ENCODE results near the gene ZNF862. TPM values are rescaled to one million over a fixed set of nuclear protein-coding genes. Genes with fewer than 3 reads are reported as not detected.

ZNF862 gene
- total RNA-seq, 1 donor from 2014 or later, result 22.8 TPM

DNA sequence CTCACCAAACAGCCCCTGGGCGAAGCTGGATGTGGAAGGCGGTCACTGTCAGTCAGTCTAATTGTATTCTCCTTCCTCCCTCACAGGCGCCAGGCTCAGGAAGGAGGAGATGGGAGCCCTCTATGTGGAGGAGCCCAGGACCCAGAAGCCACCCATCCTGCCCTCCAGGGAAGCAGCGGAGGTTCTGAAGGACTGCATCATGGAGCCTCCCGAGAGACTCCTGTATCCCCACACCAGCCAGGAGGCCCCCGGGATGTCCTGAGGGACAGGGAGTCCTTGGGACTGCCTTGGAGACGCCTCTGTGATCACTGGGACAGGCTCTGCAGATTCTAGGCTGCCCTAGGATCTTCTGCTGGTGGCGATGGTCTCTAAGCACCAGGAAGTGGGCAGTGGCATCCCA is 25.8 kb downstream of the ZNF862 start:
- H3K27me3 Mint-ChIP-seq, result no peaks in the 10 kb centered on the region
- H3K27ac Mint-ChIP-seq, result no peak overlapping the region
- no peaks in the 10 kb centered on the region for H3K4me1 Mint-ChIP-seq (ENCODE audit: low read depth)
- no peak overlapping the region for H3K4me3 Mint-ChIP-seq (ENCODE audit: low read depth)
- no peaks in the 10 kb centered on the region for H3K9me3 Mint-ChIP-seq (ENCODE audit: low read depth)
- H3K36me3 Mint-ChIP-seq (ENCODE audit: insufficient read depth), result peaks cover 4% of the 10 kb centered on the region
- no peak for TF ChIP-seq CTCF (IDR thresholded peaks at IDR 0.05; ENCODE audit: unreplicated experiment)
- no peak for DNase-seq (ENCODE audit: low spot score, unreplicated experiment)

DNA sequence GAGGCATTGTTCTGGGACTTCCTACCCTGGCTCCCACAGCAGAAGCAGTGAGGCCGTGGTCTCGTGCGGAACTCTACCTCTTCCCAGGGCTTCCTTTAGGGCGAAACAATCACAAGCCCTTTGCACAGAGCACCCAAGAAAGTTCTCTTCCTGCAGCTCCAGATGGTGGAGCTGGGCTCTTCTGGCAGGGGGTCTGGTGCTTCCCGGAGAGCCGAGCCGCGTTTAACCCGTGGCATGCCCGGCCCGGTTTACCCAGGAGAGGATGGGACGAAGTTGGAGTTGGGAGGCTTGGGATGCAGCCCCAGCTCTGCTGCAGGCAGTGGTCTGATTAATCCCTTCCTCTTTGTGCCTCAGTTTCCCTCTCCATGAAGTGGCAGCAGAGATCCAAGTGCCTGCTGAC is 26.6 kb downstream of the ZNF862 start:
- no peak for TF ChIP-seq CTCF (IDR thresholded peaks at IDR 0.05; ENCODE audit: unreplicated experiment)
- no peak for DNase-seq (ENCODE audit: low spot score, unreplicated experiment)
- Mint-ChIP-seq H3K9me3 (ENCODE audit: low read depth) (no peaks in the 10 kb centered on the region), H3K27me3 (no peaks in the 10 kb centered on the region), H3K27ac (no peak overlapping the region), H3K36me3 (ENCODE audit: insufficient read depth) (peaks cover 4% of the 10 kb centered on the region), H3K4me1 (ENCODE audit: low read depth) (no peaks in the 10 kb centered on the region), H3K4me3 (ENCODE audit: low read depth) (no peak overlapping the region)

DNA sequence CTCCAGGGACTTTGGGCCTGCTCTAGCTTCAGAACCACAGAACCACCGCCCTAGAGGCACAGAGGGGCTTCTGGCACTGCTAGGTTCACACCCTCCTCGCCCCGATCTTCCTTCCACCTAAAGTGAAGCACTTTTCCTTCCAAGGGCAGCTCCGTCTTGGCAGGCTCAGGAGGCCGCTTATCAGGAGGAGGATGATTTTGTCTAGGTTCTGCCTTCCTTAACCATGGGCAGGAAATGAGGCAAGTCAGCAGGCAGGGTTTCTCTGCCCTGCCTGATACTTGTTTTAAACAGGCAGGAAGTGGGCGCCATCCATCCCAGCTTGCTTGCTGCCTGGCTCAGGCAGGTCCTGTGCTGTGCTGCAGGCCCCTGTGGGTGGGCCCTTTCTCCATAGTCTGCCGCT is 27.3 kb downstream of the ZNF862 start:
- Mint-ChIP-seq H3K9me3 (ENCODE audit: low read depth) (no peaks in the 10 kb centered on the region), H3K4me3 (ENCODE audit: low read depth) (no peak overlapping the region), H3K36me3 (ENCODE audit: insufficient read depth) (peaks cover 2% of the 10 kb centered on the region), H3K4me1 (ENCODE audit: low read depth) (no peaks in the 10 kb centered on the region), H3K27me3 (no peaks in the 10 kb centered on the region), H3K27ac (no peak overlapping the region)
- no peak for DNase-seq (ENCODE audit: low spot score, unreplicated experiment)
- no peak for TF ChIP-seq CTCF (IDR thresholded peaks at IDR 0.05; ENCODE audit: unreplicated experiment)

DNA sequence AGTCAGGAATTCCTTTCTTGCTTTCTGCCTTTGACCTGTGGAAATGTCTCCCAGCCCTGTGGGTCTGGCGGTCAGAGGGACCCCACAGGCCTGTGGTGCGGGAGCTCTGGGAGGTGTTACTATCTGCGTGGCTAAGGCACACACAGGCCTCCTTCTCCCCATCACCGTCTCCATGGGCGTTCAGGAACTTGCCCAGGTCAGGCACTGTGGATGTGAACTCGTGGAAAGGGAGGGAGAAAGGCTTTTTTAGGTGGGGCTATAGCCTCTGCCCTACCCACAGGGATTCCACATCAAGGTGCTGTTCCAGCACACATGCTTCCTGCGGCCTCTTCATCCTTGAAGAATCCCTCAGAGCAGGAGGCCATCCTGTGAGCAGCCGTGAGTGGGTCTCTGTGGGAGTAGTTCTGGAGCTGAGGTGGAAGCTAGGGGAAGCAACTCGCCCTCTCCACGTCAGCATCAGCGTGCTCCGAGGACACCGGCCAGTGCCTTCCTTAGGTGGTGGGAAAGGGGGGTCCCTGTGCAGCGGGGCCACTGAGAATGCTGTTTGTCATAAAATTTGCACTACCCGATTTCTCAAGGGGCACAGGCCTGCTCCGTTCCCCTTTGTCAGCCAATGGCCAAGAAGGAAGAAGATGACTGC is 28.1 kb downstream of the ZNF862 start:
- Mint-ChIP-seq H3K9me3 (ENCODE audit: low read depth) (no peaks in the 10 kb centered on the region), H3K4me1 (ENCODE audit: low read depth) (no peaks in the 10 kb centered on the region), H3K27me3 (no peaks in the 10 kb centered on the region), H3K27ac (no peak overlapping the region), H3K36me3 (ENCODE audit: insufficient read depth) (peaks cover 2% of the 10 kb centered on the region), H3K4me3 (ENCODE audit: low read depth) (no peak overlapping the region)
- no peak for TF ChIP-seq CTCF (IDR thresholded peaks at IDR 0.05; ENCODE audit: unreplicated experiment)
- DNase-seq (ENCODE audit: low spot score, unreplicated experiment), result no peak

GRCh38 chr7:149866779-149867447 is 28.7 kb downstream of the ZNF862 start:
- Mint-ChIP-seq H3K4me1 (ENCODE audit: low read depth) (no peaks in the 10 kb centered on the region), H3K27ac (no peak overlapping the region), H3K4me3 (ENCODE audit: low read depth) (no peak overlapping the region), H3K36me3 (ENCODE audit: insufficient read depth) (no peaks in the 10 kb centered on the region), H3K9me3 (ENCODE audit: low read depth) (no peaks in the 10 kb centered on the region), H3K27me3 (no peaks in the 10 kb centered on the region)
- TF ChIP-seq CTCF (IDR thresholded peaks at IDR 0.05; ENCODE audit: unreplicated experiment), result no peak
- DNase-seq (ENCODE audit: low spot score, unreplicated experiment), result no peak

All from progenitor cell of endocrine pancreas (in vitro differentiated cells).